GM19035 (cell line): ENCODE results near the gene NLGN1.
A peak's percentile ranks its signal among the peaks of the same experiment; 100 is the strongest.
"Not testable (repeated sequence)": the region's sequence is repeated elsewhere in the genome, so short reads cannot be mapped to it uniquely, and the experiment has no call there.

Source experiments
- ATAC-seq: cut with Tn5 transposase; IDR thresholded peaks from one replicate; pipeline ENCODE4 v1.9.1; 2021; ENCODE audit not compliant: unreplicated experiment

NLGN1 gene

DNA sequence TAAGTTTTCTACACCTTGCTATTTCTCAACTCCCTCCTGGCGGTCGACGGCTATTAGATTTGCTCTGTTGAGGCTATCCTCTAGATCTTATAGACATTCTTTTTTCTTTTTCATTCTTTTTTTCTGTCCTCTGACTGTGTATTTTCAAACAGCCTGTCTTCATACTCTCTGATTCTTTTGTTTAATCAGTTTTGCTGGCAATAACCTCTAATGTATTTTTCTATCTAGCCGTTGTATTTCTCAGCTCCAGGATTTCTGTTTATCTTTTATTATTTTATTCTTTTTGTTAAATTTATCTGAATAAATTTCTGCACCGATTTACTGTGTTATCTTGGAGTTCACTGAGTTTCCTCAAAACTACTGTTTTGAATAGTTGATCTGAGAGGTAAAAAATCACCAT is 31.5 kb downstream of the NLGN1 start:
- ATAC-seq: no peak

DNA sequence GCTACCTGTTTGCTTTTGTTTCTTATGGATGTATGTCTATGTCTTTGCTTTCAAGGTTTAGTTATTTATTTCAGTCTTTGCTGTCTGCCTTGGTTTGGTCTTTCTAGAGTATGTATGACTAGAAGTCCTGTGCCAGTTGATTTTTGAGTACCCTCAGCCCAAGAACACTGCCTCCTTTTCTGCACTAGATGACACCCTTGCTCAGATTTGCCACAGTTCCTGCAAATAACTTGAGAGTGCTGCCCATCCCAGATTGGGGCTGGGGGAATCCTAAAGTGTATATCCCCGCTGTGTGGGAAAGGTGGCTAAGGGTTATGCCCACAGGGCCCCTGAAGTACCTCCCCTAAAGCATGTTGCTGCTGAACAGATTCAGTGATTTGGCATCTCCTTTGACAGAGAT is 32.0 kb downstream of the NLGN1 start:
- ATAC-seq: no peak

DNA sequence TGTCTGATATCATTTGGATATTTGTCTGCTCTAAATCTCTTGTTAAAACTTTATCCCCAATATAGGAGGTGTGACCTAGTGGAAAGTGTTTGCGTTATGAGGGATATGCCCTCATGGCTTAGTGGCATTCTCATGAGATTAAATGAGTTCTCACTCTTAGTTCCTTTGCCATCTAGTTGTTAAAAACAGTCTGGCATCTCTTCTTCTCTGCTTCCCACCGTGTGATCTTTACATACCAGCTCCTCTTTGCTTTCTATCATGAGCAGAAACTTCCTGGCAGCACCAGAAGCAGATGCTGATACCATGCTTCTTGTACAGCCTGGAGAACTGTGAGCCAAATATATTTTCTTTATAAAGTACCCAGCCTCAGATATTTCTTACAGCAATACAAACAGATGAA is 33.0 kb downstream of the NLGN1 start:
- ATAC-seq: no peak

DNA sequence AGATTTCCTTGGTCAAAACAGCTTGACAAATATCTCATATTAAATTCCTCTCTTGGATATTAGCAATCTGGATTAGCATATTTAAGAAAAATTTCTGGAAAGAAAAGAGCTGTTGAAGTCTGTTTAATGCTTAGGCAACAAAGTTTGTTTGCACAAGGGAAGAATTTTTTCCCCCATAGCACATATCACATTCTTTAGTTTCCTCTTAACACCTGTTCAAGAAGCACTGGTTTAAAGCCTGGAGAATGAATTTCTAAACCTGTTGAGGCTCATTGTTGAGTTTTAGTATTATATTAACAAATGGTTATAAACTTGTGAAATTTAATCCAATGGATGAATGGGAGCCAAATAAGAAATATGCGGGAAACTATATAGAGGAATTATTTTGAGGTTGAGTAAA is 41.5 kb downstream of the NLGN1 start:
- ATAC-seq: no peak

DNA sequence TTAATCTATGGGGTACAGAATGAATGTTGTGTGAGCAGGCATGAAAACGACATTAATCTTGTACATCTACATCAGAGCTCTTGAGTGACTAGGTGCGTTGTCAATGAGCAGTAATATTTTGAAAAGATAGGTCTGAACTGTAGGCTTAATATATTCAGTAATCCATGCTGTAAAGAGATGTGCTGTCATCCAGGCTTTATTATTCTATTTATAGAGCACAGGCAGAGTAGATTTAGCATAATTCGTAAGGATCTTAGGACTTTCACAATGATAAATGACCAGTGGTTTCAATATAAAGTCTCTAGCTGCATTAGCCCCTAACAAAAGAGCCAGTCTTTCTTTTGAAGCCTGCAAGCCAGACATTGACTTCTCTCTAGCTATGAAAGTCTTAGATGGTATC is 43.0 kb downstream of the NLGN1 start:
- no peak for ATAC-seq

DNA sequence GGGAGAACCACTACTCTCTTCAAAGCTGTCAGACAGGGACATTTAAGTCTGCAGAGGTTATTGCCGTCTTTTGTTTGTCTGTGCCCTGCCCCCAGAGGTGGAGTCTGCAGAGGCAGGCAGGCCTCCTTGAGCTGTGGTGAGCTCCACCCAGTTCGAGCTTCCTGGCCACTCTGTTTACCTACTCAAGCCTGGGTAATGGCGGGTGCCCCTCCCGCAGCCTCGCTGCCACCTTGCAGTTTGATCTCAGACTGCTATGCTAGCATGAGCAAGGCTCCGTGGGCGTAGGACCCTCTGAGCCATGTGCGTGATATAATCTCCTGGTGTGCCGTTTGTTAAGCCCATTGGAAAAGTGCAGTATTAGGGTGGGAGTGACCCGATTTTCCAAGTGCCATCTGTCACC is 54.0 kb downstream of the NLGN1 start:
- ATAC-seq: not testable (repeated sequence)

DNA sequence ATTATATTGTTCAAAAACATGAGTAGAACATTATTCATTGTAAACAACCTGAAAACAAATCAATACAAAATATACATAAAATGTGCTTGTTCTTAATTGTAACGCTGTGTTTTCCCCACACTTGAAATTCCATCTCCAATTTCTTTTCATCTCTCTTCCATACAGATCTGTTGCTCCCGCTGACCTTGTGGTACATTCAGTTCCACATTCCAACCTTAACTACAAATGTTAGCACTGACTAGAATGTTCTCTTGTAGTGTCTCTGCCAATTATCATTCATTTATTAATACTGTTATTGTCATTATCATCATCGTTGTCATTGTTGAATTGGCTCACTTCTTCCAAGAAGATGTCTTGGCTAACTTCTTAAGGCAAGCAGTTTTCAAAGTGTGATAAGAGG is 65.7 kb downstream of the NLGN1 start:
- no peak for ATAC-seq

DNA sequence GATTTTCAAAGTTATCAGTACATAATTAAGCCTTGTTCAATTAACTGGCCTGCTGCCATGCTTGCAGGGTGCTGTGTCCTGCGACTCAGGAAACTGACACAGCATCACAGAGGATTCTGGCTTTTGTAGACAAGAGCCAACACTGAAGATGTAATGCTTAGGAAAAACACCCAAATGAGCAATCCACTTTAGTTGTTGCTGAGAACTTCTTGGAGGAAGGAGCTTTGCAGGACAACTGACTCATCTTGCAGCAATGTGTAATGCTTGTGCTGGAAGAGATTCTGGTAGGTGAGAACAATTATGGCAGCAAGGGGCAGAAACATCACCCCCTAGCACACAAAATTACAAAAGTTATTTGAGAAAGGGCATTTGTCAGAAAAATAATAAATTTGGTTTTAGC is 67.6 kb downstream of the NLGN1 start:
- no peak for ATAC-seq

DNA sequence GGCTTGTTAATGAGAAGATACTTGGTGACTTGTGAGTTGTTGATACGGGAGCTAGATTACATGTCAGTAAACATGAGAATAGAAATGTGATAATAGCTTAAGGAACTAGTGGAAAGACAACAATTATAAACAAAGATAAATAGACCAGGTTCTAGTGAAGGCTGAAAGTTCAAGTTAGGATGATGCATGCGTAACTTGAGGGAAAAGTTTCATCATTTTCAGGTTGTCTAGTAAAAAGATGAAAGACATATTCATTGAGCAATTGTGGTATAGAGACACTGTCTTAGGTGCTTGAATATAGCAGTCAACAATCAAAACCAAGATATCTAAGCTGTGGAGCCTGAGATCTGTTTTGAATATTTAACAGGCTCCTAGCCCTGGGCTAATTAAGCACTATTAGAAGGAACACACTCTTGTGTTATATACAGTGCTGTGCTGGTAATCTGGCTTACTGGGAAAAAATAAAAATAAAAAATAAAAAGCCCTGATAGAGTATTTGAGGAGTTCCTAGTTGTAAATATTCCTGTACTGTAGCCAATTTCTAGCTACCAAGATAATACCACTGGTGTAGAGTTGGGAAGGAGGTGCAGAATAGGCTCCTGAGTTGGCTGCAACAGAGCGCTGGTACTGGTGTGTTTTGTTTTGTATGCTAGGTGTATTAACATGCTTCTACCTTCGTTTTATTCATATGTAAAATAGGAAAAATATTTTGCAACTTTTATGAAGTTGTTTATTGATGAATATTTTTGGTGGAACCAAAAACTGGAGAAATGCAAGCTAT is 68.5 kb downstream of the NLGN1 start:
- no peak for ATAC-seq

DNA sequence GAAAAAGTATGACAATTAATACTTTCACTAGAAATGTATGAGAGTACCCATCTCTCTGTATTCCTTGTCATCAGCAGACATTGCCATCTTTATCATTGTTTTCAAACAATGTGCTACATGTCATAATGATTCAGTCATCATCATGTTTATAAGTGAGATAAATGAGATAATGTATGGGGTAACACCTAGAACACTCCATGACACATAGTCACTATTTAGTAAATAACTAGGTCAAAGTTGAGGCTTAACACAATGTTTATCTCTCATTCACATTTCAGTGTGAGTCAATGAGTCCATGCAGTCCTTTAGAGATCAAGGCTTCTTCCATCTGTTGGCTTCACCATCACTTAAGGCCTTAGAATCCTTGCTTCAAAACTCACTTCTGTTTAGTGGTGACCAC is 70.0 kb downstream of the NLGN1 start:
- ATAC-seq: no peak

DNA sequence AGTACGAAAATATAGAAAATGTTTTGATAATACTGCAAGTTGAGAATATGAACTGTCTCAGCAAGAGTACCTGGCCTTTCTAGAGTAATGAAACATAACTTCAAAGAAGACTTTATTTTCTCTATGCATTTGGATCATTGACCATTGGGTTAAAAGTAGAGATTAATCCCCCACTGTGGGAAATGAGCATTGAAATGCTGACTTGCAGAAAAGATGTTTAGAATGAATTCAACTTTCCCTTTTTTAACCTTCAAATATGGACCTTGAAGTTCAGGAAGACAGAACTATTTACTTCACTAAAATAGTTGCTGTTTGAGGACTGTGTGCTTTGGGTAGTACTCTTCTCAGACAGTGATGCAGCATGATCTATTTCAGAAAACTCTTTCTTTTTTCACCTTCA is 75.7 kb downstream of the NLGN1 start:
- ATAC-seq: no peak

DNA sequence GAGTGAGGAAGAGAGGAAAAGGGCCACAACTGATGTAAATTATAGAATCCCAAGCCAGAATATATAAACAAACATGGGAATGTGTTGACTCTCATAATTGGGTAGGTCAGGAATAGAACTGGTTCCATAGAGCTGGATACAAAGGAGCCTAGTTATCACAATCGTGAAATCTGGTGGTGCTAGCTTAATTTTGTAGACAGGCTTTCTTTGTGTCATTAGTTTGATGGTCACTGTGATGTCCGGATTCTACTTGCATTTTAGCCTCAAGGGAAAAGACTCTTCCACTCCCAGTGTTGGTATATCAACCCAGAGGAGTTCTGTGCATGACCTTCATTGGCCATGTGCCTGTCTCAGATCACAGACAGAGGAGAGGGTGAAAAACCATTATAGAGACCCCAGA is 81.8 kb downstream of the NLGN1 start:
- ATAC-seq: no peak

DNA sequence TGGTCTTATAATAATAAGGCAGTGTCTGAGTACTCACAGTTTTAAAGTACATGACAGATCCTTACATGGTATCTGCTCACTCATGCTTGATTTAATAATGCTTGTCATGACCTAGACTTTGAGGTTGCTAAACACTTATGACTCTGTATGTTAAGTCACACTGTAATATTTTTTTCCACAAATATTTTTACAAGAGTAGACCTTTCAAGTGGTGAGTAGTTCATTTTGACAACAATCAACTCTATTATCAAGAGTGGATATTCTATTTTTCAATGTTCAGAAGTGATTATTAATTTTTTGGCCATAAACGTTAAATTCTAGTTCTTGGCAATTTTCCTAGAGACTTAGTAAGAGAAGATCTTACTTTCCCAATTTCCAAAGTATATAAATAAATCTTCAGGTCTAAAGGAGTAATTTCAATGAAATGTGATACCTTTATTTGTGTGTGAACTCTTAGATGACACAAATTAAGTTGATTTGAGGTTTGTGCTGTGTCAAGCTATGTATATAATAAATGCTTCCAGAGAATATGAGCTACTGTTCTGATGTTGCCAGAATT is 104.5 kb downstream of the NLGN1 start:
- no peak for ATAC-seq

DNA sequence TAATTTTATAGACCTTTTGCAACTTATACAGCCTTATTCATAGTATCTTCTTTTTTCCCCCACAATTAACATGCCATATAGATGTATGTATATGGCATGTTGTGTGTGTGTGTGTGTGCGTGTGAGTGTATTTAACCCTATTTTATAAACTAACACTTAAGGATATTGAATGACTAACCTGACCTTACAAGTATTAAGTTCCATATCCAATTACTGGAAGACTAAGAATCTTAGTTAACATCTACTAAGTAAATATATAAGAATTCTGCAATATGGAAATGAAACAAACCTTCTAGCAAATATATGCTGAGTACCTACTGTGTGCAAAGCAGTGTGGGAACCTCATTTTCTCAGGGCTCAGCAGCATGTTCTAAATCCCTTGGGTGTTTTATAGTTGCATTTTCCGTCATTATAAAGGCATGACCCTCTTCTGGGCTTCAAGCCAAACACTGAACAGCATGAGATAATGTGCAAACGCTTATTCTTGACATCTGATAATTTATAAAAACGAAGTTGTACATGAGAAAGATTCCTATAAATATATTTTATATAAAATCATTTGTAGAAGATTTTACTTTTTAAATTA is 105.5 kb downstream of the NLGN1 start:
- no peak for ATAC-seq

DNA sequence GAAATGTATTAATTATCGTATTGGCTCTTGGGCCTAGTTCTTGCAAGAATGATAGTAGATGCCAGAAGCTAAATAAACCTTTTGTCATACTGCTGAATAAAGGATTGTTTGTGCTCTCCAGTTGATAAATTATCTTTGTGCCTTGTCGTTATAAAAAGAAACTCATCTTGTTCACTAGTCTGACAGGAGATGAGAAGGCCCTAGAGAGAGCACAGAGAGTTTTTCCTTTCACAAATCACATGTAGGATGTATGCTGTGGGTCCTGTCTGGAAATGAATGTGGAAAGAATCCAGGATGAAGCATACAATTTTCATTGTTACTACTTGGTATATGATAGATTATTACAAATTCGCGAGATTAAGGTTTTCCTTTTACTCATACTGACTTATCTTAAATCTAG is 113.0 kb downstream of the NLGN1 start:
- ATAC-seq: no peak

DNA sequence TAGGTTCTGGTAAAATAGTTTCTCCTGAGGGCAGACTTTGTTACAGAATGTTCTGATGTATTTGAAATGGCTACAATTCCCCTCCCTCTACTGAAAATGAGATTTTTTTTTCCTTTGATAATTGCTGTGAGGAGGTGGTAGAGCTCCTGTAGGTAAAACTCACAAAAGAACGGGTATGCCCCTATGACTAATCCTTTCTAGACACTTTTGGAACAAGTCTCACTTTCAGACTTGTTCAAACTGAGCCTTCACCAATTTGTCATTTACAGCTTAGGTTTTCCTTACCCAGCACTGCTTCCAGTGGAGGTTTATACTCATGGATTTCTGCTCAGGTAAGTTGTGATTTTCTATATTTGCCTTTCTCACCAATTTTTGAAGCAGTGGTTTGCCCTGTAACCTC is 115.6 kb downstream of the NLGN1 start:
- peak; percentile 56 for ATAC-seq

DNA sequence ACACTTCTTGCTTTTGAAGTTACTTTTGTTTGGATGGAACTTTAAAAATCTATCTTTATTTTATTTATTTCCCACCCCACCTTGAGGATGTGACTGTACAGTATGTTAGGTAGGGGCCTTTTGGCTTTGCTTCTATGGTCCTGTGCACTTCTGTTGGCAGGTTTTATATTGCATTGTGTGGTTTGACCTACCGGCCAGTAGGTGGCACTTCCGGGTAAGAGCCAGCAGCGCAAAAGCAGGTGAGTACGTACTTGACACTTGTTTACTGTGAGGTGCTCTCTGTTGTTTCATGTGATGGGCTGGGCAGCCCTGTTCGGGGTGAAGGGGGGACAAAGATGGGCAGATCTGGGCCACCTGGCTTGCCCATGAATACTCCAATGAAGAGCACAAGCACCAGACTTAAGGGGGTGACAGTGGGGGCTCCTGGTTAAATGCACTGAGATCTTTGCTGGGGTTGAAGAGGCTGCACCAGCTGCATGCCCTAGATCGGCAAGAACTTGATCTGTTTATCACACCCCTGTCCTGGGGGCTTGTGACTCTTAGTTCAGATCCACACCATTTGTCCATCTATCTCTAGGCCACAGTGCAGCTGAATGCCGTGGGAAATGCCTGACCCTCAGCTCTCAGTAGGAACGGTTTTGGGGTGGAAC is 131.6 kb downstream of the NLGN1 start:
- ATAC-seq: peak; percentile 99

DNA sequence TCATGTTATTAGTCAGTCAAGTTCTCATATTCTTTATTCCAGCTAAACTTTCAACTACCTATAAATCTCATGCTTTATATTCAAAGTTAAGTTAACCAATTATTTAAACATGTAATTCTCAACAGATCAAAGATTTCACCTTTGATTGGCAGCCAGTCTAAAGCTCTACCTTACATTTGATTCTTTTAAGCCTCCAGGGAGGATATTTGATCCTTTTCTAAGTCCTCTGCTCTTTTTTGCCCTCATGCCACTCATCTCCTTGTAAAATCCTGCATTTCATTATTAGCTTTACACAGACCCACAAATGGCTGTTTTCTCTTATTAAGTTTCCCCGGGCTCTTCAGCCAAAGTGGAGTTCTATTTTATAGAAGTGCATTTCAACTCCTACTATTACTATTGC is 134.1 kb downstream of the NLGN1 start:
- ATAC-seq: no peak

DNA sequence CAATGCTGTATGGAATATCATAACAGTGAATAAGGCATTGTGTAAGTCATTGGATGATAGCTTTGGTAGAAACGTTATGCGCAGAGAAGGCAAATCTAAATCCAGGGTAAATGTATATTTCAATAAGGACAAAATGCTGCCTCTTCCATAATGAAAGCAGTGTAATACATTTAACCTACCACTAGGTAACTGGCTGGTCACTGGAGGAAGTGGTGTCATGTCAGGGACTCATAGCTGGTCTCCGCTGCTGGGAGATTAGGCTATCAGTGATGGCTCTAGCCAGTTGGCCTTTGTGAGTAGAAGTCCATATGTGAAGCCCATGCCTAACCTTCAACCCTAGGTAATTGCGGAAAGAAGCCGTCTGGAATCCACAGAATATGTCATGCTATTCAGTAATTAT is 140.9 kb downstream of the NLGN1 start:
- no peak for ATAC-seq

DNA sequence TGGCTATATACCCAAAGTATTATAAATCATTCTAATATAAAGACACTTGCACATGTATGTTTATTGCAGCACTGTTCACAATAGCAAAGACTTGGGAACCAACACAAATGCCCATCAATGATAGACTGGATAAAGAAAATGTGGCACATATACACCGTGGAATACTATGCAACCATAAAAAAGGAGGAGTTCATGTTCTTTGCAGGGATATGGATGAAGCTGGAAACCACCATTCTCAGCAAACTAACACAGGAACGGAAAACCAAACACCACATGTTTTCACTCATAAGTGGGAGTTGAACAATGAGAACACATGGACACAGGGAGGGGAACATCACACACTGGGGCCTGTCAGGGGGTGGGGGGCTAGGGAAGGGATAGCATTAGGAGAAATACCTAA is 148.0 kb downstream of the NLGN1 start:
- ATAC-seq: not testable (repeated sequence)

DNA sequence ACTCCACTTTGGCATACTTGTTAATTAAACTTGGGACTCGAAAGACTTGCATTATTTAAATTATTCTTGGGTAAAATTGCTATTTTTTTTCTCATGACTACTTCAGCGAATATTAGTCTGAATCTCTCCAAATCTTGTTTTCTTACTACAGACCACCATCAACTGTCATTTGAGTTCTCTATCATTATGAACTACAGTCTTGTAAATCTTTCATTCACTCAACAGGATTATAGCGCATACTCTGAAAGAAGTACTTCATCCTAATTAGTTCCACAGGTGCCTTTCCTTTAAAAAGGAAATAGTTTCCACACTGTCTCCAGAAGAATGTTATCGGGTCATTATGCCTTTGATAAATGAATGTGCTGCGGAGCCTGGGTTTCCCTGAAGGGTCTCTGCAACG is 149.5 kb downstream of the NLGN1 start:
- no peak for ATAC-seq

DNA sequence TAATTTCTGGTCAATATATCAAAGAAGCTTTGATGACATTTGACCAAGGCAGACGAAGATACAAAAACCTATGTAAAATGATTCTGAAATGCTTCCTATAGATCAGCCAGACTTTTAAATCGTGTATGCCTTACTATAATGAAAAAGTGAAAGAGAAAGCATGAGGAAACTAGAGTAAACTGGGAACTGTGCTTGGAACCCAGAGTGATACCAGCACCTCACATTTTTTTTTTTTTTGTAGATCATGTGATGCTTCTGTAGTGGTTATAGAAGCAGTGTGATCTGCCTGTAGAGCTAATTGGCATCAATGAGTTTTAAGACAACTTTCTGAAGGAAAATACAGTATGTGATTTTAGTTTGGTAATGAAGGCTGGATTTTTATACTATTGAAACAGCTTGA is 150.7 kb downstream of the NLGN1 start:
- no peak for ATAC-seq
